SK-N-MC (cell line): ENCODE results near the gene CD300LB.

Experiments used
- EZH2 ChIP-seq: fragments of 200-600 bp; sonication (generic); IDR thresholded peaks from one replicate; pipeline ENCODE4 v1.6.1; 2017; ENCODE audit warnings: antibody characterized with exemption
- POLR2AphosphoS5 ChIP-seq: IDR thresholded peaks from 2 replicates; pipeline ENCODE4 v1.6.1; 2012; ENCODE audit warnings: mild to moderate bottlenecking, low read depth, low read length, borderline replicate concordance

GRCh38 chr17:74550602-74551001 is 19.3 kb upstream of the CD300LB start:
- no peak for TF ChIP-seq POLR2AphosphoS5
- no peak for TF ChIP-seq EZH2
